Midbrain (tissue), 1 donor: ENCODE measurements around the gene CYB5A.
"Not testable (repeated sequence)": the region's sequence is repeated elsewhere in the genome, so short reads cannot be mapped to it uniquely, and the experiment has no call there.

Source experiments
- DNase-seq: peaks from one replicate; lab custom pipeline; 2025; lab: John Stamatoyannopoulos, UW

Gene CYB5A

GRCh38 chr18:74294526-74294925, 2.8 kb upstream of the CYB5A start:
- no peak for DNase-seq

DNA sequence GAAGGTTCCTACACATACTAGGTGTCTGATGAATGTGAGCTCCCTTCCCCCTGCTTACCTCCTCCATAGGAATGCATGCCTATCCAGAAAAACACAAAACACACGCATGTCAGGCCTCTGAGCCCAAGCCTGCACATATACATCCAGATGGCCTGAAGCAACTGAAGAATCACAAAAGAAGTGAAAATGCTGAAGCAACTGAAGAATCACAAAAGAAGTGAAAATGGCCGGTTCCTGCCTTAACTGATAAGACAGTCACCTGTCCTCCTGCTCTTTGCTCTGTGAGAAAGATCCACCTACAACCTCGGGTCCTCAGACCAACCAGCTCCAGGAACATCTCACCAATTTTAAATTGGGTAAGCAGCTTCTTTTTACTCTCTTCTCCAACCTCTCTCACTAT, 1.2 kb upstream of the CYB5A start:
- DNase-seq: not testable (repeated sequence)

DNA sequence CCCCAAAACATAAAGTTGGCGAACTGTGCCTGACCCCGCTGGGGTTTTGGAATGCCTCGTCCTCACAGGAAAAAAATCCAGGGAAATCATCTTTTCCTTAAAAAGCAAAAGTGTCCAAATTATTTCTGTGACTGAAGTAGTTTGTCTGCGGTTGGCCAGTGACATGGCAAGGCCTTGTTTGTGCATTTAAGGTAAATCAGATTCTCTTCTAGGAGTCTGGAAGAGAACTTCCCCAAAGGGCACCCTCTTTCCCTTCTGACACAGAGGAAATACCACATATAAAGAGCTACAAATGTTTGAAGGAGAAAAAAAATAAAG, 737 bp upstream of the CYB5A start:
- DNase-seq: no peak

- DNase-seq: no peak
Measured at GRCh38 chr18:74291472-74291770, 342 bp downstream of the CYB5A start.

DNA sequence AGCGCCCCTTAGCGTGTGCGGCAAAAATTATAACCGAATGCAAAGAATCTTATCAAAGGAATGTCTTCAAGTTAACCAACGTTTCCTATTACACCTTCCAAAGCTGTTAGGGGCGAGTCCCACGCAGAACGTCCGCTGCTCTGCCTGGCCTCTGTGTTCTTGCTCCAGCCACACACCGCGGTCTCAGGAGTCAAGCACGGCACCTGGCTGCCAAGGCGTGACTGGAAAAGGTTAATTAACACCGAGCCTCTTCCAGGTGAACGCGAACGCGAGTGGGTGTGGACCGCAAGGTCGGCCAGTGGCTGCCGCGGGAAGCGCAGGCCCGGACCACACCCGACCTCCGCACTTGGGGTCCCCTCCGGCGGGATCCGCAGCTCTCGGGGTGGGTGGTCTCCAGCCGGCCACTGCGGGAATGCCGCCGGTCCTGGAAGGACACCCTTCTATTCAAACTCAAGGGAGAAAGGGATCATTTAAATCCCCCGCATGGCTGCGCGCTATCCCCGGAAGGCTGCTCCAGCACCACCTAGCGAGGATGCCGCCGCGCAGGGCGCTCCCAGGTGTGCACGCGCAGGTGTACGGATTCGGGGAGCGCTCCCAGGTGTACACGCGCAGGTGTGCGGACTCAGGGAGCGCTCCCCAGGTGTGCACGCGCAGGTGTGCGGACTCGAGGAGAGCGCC, 830 bp downstream of the CYB5A start:
- no peak for DNase-seq

- DNase-seq: no peak
Measured at GRCh38 chr18:74290021-74290420, 1.7 kb downstream of the CYB5A start.

- no peak for DNase-seq
Measured at GRCh38 chr18:74289137-74289536, 2.6 kb downstream of the CYB5A start.

DNA sequence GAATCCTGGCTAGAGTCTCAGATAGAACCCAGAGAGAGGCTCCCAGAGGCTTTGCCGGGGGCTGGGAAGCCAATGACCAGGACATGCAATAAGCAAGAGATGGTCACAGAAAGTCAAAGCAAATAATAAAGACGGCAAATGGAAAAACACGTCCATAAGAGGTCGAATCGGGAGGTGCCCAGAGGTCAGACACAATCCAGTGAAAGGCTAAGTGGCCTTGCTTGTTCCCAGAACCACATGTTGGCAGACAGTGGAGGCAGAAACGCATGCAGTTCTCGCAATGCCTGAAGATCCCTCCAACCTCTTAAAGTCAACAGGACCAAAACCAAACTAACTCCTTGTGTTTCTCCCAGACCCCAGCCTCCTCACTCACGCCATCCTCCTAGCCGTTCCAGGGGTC, 3.0 kb downstream of the CYB5A start:
- no peak for DNase-seq

- DNase-seq: no peak
Measured at GRCh38 chr18:74288041-74288440, 3.7 kb downstream of the CYB5A start.

- DNase-seq: no peak
Measured at GRCh38 chr18:74286856-74287255, 4.9 kb downstream of the CYB5A start.

- no peak for DNase-seq
Measured at GRCh38 chr18:74286106-74286855, 5.5 kb downstream of the CYB5A start.

DNA sequence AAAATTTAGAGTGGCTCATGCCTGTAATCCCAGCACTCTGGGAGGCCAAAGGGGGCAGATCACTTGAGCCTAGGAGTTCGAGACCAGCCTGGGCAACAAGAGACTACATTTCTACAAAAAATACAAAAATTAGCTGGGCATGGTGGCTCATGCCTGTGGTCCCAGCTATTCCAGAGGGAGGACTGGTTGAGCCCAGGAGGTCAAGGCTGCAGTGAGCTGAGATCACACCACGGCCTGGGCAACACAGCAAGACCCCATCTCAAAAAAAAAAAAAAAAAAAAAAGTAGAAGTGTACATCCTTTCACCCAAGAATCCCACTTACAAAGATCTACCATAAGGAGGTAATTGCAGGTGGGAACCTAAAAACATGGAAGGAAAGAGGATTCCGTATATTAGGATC, 6.2 kb downstream of the CYB5A start:
- DNase-seq: not testable (repeated sequence)

- DNase-seq: no peak
Measured at GRCh38 chr18:74284980-74285355, 6.8 kb downstream of the CYB5A start.

DNA sequence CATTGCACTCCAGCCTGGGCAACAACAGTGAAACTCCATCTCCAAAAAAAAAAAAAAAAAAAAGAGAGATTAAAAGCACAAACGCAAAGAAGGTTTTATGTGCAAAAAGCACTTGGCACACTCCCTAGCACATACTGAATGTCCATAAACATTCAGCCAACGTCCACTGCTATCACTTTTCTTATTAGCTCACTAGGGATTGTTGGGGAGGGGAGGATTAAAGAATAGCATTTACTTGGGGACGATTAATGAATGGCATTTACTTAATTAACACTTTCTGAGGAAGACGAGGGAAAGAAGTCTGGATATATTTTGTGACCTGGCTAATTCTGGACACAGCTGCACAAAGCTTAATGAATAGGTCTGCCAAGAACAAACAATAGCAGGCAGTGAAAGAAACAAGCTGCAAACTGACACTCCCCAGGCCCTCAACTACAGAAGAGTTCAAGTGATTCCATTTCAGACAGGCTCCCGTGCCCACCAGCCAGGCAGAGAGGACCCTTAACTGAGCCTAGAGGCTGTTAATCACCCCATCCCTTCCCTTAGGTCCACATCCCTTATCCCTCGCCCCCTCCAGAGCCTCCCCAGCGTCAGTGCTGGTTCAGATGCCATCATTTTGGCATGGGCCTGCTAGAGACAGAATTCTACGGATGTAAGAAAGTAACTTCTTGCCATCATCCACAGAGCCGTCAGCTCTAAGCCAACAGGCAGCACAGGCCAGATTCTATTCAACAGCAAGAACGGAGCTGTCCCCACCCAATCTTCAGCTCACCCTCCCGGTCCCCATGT, 7.4 kb downstream of the CYB5A start:
- peak; percentile 57 for DNase-seq

- DNase-seq: no peak
Measured at GRCh38 chr18:74283646-74284045, 8.1 kb downstream of the CYB5A start.

DNA sequence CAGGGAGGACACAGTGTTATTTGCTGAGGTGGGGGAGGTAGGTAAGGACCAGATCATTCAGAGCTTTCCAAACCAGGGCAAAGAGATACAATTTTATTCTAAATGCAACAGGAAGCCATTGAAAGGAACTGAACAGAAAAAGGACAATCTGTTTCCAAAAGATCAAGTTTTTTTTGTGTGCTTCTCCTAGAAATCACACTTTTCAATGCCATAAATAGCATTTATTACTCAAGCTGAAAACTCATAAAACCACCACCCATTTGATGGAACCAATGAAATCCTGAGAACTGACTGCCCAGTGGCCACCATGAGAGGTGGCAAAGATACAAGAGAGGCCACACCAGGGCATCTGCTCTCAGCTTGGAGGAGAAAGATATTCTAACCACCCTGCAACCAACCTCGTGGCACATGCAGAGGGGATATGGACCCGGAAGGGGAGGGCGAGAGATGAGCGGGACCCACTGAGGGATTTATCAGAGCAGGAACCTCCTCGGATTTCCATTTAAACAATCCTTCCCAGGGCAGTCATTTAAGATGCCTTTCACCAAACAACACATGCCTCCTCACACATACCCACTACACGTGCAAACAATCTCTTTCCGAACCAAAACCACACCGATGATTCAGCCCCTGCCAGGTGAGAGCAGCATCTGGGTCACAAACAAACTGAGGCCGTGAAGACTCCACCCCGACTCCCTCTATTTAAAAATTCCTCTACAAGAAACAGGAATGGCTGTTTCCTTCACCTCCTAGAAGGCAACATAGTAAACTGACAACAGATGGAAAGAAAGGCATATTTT, 8.8 kb downstream of the CYB5A start:
- DNase-seq: no peak

DNA sequence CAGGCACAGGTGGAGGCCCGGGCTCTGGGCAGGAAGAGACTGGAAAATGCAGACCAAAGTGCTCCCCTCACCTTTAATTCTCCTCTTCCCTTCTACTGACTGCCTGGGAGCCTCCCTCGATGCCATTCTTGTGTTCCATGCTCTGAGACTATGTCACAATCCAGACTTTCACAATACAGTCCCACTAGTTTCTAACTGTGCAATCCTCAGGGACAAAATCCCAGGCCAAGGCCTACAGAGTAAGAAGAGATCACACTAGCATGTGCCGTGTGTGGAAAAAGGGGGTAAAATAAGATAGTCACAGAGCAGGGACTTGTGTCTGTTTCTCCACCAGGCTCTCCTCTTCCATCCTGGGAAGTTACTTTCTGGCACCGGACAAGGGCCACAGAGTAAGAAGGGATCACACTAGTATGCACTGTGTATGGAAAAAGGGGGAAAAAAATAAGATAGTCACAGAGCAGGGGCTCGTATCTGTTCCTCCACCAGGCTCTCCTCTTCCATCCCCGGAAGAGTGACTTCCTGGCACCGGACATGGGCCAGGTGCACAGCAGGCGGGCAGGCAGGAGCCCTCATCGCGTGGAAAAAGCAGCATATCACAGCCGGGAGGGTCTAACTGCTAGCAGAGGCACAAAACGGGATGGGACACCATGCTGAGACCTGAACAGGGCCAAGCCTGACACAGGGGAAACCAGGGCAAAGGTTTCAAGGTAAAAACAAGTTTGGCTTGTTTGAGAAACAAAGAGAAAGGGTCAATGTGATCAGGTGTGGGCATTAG, 9.6 kb downstream of the CYB5A start:
- no peak for DNase-seq

DNA sequence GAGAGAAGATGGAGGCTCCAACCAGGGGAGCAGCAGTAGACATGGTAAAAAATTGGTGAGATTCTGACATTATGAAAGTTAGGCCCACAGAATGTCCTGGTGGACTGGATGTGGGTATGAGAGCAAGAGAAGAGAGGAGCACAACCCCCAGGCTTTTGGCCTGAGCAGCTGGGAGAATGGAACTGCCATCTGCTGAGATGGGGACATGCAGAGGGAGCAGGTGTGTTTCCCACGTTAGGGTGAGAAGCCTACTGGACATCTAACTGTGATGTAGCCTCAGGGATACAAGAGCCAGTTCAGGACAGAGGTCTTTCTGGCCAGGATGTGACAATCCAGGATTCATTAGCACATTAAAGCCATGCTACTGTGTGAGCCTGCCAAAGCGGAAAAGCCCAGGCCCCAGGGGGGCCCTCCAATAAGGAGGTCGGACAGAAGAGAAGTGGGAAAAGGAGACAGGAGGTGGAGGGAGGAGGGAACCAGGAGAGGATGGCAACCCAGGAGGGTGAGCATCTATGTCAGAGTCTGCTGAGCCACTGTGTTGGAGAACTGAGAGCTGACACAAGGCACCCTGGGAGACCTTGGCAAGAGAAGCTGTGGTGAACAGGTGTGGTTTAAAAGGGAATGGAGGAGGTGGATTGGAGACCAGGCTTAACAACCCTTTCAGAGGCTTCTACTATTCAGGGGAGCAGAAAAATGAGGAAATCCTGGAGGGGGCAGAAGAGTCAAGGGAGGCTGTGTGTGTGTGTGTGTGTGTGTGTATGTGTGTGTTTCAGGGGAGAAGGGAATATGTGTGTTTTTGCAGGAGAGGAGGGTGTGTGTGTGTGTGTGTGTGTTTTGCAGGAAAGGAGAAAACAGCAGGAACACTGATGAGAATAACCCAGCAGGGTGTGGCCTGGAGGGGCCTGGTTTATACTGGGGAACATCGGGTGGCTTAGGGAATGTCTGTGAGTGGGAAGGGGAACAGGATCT, 10.5 kb downstream of the CYB5A start:
- no peak for DNase-seq

- no peak for DNase-seq
Measured at GRCh38 chr18:74278983-74279382, 12.8 kb downstream of the CYB5A start.

- no peak for DNase-seq
Measured at GRCh38 chr18:74278058-74278457, 13.7 kb downstream of the CYB5A start.

GRCh38 chr18:74277296-74277695, 14.5 kb downstream of the CYB5A start:
- no peak for DNase-seq
